ENCODE measurements around the gene FAM162A. TPM values are rescaled to one million over a fixed set of nuclear protein-coding genes. Genes with fewer than 3 reads are reported as not detected.

FAM162A gene
- total RNA-seq, 4 donors from 2014 or later: 32.7 to 46.5 (median 43.7) TPM

- TF ChIP-seq CTCF (IDR thresholded peaks at IDR 0.05) (no peak), POLR2AphosphoS5 (IDR thresholded peaks at IDR 0.05) (no peak), EP300 (IDR thresholded peaks at IDR 0.05) (no peak), POLR2A (IDR thresholded peaks at IDR 0.05) (no peak)
- no peak overlapping the region for H3K27ac ChIP-seq
- H3K4me1 ChIP-seq: peaks cover 0 to 18% (median 5%) of the 10 kb centered on the region in 3 donors
- peaks cover 0 to 12% of the 10 kb centered on the region in 2 donors for H3K36me3 ChIP-seq
- H3K4me3 ChIP-seq: no peak overlapping the region
- H3K9me3 ChIP-seq: no peaks in the 10 kb centered on the region
- H3K27me3 ChIP-seq: no peaks in the 10 kb centered on the region
- no peak for ATAC-seq
These were observed 12.5 kb downstream of the FAM162A start for GRCh38 chr3:122396511-122396910.

GRCh38 chr3:122397201-122397600 is 13.2 kb downstream of the FAM162A start:
- peaks cover 0 to 12% of the 10 kb centered on the region in 2 donors for H3K36me3 ChIP-seq
- TF ChIP-seq CTCF (IDR thresholded peaks at IDR 0.05) (no peak), POLR2A (IDR thresholded peaks at IDR 0.05) (no peak), EP300 (IDR thresholded peaks at IDR 0.05) (no peak), POLR2AphosphoS5 (IDR thresholded peaks at IDR 0.05) (no peak)
- H3K27me3 ChIP-seq: no peaks in the 10 kb centered on the region
- WGBS, 2 donors (ENCODE audit: low coverage in 1 of 2): 89 to 100% methylated on average over 1 of the region's 1 CpG
- H3K4me3 ChIP-seq: no peak overlapping the region
- peaks cover 0 to 14% (median 5%) of the 10 kb centered on the region in 3 donors for H3K4me1 ChIP-seq
- H3K9me3 ChIP-seq: no peaks in the 10 kb centered on the region
- no peak for ATAC-seq
- H3K27ac ChIP-seq: no peak overlapping the region

GRCh38 chr3:122398920-122399319 is 14.9 kb downstream of the FAM162A start:
- TF ChIP-seq POLR2AphosphoS5 (IDR thresholded peaks at IDR 0.05): no peak
- TF ChIP-seq EP300 (IDR thresholded peaks at IDR 0.05): no peak
- no peak for TF ChIP-seq CTCF (IDR thresholded peaks at IDR 0.05)
- TF ChIP-seq POLR2A (IDR thresholded peaks at IDR 0.05): no peak
- 98 to 100% methylated on average over 2 of the region's 2 CpGs for WGBS, 2 donors (ENCODE audit: low coverage in 1 of 2)
- ATAC-seq: no peak

GRCh38 chr3:122403489-122403888 is 19.5 kb downstream of the FAM162A start:
- no peaks in the 10 kb centered on the region for H3K27me3 ChIP-seq
- H3K4me1 ChIP-seq: no peaks in the 10 kb centered on the region
- TF ChIP-seq CTCF (IDR thresholded peaks at IDR 0.05): no peak
- no peak for TF ChIP-seq EP300 (IDR thresholded peaks at IDR 0.05)
- TF ChIP-seq POLR2A (IDR thresholded peaks at IDR 0.05): no peak
- TF ChIP-seq POLR2AphosphoS5 (IDR thresholded peaks at IDR 0.05): no peak
- no peaks in the 10 kb centered on the region for H3K9me3 ChIP-seq
- 57 to 63% methylated on average over 6 of the region's 6 CpGs for WGBS, 2 donors (ENCODE audit: low coverage in 1 of 2)
- no peak overlapping the region for H3K4me3 ChIP-seq
- H3K27ac ChIP-seq: no peak overlapping the region
- H3K36me3 ChIP-seq: peaks cover 10 to 61% of the 10 kb centered on the region in 2 donors
- ATAC-seq: no peak

More at GRCh38 chr3:122398920-122399319, 14.9 kb downstream of the FAM162A start:
- H3K4me1 ChIP-seq: no peaks in the 10 kb centered on the region
- H3K27me3 ChIP-seq: no peaks in the 10 kb centered on the region
- H3K4me3 ChIP-seq: no peak overlapping the region
- no peak overlapping the region for H3K27ac ChIP-seq
- H3K36me3 ChIP-seq: peaks cover 0 to 21% of the 10 kb centered on the region in 2 donors
- H3K9me3 ChIP-seq: no peaks in the 10 kb centered on the region

- 79 to 100% methylated on average over 2 to 3 of the region's 3 CpGs for WGBS, 2 donors (ENCODE audit: low coverage in 1 of 2)
- Histone ChIP-seq H3K9me3 (no peaks in the 10 kb centered on the region), H3K27me3 (no peaks in the 10 kb centered on the region), H3K36me3 (peaks cover 10 to 76% of the 10 kb centered on the region in 2 donors), H3K27ac (no peak overlapping the region), H3K4me3 (no peak overlapping the region), H3K4me1 (no peaks in the 10 kb centered on the region)
- no peak for TF ChIP-seq EP300 (IDR thresholded peaks at IDR 0.05)
- no peak for TF ChIP-seq CTCF (IDR thresholded peaks at IDR 0.05)
- no peak for TF ChIP-seq POLR2A (IDR thresholded peaks at IDR 0.05)
- TF ChIP-seq POLR2AphosphoS5 (IDR thresholded peaks at IDR 0.05): no peak
- no peak for ATAC-seq
These were observed 21.0 kb downstream of the FAM162A start for GRCh38 chr3:122405015-122405414.

Data from gastroesophageal sphincter (tissue), 4 donors.